HG03103 (cell line): ENCODE results near the gene PRPF31.

Experiments
- ATAC-seq: cut with Tn5 transposase; IDR thresholded peaks from one replicate; pipeline ENCODE4 v1.9.1; 2021; ENCODE audit warnings: low read depth; ENCODE audit not compliant: unreplicated experiment

The PRPF31 gene

GRCh38 chr19:54138489-54139256, 23.1 kb downstream of the PRPF31 start:
- ATAC-seq: no peak

DNA sequence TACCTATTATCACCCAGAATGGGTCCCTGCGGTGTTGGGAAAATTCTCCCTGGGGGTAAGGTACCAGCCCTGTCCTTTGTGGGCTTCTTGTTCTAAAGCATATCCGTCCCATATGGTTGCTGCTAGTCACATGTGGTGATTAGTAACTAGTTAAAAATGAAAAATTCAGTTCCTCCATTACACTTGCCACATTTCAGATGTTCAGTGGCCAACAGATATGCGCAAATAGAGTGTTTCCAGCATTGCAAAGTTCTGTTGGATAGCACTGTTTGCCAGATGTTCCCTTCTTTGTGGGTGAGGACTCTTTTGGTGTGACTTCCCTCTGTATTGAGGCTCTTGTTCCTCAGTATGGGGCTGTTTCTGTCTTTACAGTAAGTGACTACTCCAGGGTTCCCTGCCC, 25.8 kb downstream of the PRPF31 start:
- no peak for ATAC-seq

DNA sequence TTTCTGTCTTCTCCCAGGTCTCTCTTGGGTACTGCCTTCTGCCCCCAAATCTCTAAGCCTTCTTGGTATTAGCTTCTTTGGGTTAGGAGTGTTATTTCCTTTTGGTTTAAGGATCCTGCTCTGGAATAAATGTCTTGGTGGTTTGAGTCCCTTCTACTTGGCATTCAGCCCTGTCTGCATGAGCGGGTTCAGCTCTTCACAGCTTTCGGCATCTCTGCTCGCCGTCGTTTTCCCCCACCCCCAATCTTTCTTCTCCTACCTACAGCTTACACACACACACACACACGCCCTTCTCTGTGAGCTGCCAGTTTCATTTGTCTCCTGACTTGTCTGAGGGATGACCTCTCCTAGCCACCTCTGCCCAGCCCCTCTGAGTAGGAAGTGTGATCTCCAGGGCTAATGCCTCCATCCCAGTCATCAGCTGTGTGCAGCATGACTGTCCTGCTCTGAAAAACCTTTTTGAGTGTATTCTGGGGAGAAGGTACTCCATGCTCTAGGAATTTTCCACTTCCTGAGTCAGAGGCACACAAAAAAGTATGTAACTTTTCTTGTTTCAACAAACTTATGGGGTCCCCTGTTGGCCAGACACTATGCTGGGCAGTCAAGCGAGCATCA, 26.7 kb downstream of the PRPF31 start:
- no peak for ATAC-seq

- no peak for ATAC-seq
These were observed 30.1 kb downstream of the PRPF31 start for GRCh38 chr19:54145541-54146158.

- no peak for ATAC-seq
These were observed 32.1 kb downstream of the PRPF31 start for GRCh38 chr19:54147676-54148075.

DNA sequence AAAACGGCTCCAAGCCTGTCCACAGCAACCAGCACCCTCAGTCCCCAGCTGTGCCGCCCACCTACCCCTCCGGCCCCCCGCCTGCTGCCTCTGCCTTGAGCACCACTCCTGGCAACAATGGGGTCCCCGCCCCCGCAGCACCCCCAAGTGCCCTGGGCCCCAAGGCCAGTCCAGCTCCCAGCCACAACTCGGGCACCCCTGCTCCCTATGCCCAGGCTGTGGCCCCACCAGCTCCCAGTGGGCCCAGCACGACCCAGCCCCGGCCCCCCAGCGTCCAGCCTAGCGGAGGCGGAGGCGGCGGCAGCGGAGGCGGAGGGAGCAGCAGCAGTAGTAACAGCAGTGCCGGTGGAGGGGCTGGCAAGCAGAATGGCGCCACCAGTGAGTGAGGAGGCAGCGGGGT, 32.6 kb downstream of the PRPF31 start:
- ATAC-seq: no peak

GRCh38 chr19:54149021-54149812, 33.7 kb downstream of the PRPF31 start:
- no peak for ATAC-seq

DNA sequence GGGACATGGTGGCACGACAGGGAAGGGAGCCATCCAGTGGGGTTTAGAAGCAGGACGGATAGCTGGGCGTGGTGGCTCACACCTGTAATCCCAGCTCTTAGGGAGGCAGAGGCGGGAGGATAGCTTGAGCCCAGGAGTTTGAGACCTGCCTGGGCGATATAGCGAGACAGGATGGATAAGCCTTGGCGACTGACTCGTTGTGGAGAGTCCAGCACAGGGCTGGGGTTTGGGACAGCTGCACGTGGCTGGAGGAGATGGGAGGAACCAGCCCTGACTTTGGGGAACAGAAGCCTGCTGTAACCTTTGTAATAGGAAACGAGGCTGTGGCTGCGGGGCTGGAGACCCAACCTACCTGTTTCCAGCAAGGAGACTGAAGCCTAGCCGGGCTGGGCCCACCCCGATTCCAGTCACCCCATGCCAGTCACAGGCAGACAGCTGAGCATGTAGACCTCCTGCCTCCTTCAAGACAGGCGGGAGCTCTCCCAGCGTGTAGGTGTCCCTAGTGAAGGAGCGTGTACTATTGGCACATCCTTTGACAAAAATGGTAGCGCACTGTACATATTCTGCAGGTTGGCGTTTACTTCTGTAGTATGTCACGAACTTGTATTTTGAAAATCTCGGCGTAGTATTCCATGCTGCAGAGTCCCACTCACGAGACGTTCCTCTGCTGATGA, 35.9 kb downstream of the PRPF31 start:
- no peak for ATAC-seq

GRCh38 chr19:54152267-54152666, 36.7 kb downstream of the PRPF31 start:
- ATAC-seq: no peak

- no peak for ATAC-seq
These were observed 37.4 kb downstream of the PRPF31 start for GRCh38 chr19:54152878-54153524.

DNA sequence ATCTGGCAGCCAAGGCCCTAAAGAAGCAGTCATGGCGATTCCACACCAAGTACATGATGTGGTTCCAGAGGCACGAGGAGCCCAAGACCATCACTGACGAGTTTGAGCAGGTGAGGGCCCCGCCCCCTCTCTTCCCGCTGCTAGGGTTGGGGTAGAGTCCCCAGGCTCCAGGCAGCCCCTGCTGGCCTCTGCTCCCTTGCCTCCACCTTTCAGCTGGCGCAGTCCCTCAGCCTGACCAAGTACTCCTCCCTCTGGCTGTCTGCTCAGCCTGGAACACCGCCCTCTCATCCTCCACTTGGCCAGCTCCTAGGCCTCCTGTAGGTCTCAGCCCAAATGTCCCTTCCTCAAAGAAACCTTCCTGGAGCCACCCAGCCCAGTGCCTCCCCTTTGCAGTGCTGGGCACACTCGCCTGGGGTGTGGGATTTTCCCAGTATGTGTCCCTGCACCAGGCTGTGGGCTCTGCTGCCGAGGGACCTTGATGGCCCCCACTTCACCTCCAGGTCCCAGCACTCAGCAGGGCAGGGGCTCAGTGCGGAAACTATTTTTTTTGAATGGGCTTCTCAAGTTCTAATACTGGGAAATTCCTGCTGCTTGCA, 38.3 kb downstream of the PRPF31 start:
- no peak for ATAC-seq

DNA sequence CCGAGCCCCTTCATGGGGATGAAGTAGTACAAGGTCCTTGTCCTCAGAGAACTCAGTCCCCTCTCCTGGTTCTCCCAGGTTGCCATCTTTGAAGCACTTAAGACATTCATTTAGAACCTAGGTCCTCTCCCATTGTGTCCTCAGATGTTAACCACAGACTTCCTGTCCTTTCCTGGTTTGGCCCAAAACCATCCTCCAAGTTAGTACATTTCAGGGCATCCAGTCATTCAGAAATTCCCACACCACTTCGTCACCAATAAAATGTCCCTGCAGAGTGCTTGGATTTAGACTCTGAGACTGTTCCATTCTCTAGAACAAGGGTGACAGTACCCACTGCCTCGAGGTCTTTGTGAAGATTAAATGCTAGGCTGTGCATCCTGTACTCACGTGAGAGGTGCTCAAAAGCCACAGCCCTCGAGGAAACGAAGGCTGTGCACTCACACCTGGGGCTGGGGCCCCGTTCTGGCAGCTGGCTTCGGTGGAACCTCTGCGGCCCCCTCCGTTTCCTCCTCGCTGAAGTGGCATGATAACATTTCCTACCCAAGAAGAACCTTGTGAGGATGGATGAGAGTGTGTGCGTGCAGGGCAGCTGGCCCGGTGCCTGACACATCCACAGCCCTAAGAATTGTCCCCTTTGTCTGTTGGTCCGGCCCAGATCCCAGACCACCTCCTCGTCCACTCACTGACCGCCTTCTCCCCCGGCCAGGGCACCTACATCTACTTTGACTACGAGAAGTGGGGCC, 39.2 kb downstream of the PRPF31 start:
- no peak for ATAC-seq

DNA sequence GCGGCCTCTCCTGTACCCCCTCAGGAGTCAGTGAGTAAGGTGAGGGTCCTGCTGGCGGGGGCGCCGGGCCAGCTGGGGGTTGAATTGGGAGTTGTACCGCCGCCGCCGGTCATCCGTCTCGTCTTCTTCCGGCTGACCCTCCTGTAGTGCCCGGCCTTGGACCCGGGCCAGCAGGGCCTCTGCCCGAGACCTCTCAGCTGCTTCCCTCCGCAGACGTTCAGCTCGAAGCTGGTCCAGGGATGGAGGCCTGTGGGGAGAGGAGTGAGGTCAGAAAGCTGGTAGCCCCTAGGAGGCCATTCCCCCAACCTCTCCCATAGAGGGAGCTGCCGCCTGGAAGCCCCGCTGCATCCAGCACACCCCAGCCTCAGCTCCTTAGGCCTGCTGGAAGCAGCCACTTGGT, 40.1 kb downstream of the PRPF31 start:
- ATAC-seq: no peak

- ATAC-seq: no peak
These were observed 40.9 kb downstream of the PRPF31 start for GRCh38 chr19:54156490-54156889.

DNA sequence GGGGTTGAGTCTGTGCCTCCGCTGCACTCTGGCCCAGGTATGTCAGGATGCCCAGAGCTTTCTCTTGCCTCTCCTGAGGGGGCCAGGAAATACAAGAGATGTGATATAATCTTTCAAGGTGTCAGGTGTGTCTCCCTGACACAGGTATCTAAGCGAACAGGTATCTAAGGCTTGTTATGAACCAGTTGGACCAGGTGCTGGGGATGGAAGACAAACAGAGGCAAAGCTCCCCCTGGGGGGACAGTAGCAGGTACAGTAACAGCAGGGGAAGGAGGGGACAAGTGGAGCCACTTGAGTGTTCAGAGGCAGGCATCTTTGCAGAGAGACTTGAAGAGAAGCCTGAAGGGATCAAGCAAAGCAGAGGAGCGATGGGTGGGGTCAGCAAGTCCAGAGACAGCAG, 41.4 kb downstream of the PRPF31 start:
- ATAC-seq: no peak

GRCh38 chr19:54158812-54159351, 43.3 kb downstream of the PRPF31 start:
- ATAC-seq: no peak

GRCh38 chr19:54159352-54160181, 44.0 kb downstream of the PRPF31 start, which contains the start of gene LENG1:
Gene LENG1, minus strand, starts transcription at chr19:54159721. Its CDS starts 26 bp downstream, at chr19:54159695.
- ATAC-seq: peak; percentile 88
